Stimulated activated CD8-positive, alpha-beta memory T cell treated with anti-CD3 and anti-CD28 coated beads, Interleukin-12 subunit alpha, Interleukin-12 subunit beta, amount 100 ng/mL, for 24 hours (primary cell): ENCODE measurements around the gene C15orf40.
"Not testable (repeated sequence)": the region's sequence is repeated elsewhere in the genome, so short reads cannot be mapped to it uniquely, and the experiment has no call there.

ENCODE experiments used
- DNase-seq: peaks from one replicate; pipeline ENCODE4 v3.0.0-alpha.2; 2020; ENCODE audit errors: extremely low read depth

The C15orf40 gene

DNA sequence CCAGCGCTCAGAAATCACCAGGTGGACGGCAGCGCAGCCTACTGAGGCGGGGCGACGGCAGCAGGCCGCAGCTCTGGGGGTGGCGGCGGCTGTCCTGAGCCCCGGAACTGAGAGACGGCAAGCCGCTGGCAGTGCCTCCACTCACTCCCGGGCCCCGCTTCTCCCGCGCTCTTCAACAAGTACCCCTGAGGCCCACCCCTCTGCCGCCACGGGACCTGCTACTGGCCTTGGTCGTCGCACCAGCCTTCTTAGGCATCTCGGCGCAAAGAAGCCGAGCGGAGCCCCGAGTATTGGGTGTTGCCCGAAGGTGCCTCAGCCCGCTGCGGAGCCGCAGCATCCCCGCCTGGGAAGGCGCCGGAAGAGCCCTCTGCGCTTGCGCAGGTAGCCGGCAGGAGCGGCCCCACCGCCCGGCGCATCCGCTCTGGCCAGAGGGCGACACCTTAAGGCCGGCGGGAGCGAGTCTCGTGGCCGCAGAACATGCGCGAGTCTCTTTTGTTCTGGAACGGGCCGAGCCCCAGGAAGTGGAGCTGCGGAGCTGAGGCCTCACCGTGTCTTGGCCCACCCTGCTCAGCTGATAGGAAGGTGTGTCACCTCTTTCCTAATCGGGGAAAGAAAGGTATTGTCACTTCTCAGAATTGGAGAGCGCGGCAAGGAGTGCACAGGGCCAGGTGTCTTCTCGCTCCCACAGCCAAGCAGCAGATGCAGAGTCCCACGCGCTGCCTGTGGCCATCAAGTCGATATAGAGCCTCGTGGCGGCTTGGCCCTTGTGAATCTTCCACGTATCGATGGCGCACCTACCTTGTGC, at the start of gene C15orf40:
C15orf40 (minus strand) TSS at position 369 of the 805 bp plus-strand sequence; CDS start at position 337, 32 bp downstream.
- DNase-seq = peak; percentile 73

DNA sequence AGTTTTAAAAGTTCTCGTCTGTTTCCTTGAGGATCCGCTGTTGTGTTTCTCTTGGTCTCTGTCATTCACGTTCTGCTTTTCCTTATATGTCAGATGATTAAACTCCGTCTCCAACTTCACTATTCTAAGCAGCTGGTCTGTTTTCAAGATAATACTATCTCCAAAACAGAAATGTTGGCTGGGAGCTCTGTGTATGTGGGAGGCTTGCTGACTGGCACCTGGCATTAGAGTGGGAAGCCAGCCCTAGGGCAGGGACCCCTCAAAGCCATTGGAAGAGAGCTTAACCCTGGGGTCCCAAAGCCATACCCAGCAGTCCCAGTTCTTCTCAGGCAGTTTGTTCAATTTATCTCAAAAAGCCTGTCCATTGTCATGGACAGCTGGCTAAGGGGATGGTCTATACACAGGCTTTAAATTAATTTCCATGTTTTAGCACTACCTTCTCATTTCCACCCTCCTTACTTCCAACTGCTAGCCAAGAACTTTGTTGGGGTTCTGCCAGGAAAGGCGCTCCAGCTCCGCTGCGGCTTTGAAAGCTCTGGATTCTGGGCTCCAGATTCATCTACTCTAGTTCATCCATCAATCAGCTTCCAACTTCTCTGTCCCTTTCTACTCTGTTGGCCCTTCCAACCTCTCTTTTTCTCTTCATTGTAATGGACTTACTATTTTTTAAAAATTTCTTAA, 46.4 kb upstream of the C15orf40 start:
- no peak for DNase-seq

DNA sequence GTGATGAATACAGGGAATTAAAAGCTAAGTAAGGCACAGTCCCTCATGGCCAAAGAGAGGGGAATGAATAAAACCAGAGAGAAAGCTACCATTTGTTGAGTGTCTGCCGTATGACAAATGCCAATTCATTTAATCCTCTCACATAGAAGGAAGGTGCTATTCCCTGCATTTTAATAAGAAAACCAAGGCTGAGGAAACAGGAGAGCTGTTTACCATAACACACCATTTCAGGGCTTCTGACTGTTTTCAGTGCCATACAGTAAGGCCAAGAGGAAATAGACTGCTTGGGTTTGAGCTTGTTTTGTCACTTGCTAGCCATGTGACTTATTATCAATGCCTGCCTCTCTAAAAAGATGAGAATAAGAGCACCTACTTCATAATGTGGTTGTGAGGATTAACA, 45.6 kb upstream of the C15orf40 start:
- DNase-seq = no peak

DNA sequence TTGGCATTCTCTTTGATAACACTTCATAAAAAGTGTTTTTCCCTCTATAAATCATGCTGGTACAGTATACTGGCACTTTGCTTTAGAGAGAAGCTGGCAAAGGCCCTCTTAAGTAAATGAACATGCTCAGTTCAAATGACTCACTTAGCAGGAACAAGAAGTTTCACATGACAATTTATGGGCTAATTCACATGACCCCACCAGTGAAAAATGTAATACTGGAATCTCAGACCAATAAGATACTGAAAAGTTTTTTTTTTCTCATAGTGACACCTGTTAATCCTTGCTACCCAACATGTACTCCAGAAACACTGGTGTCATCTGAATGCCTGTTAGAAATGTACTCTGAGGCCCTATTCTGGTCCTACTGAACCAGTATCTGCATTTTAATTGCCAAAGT, 41.7 kb upstream of the C15orf40 start:
- DNase-seq = no peak

DNA sequence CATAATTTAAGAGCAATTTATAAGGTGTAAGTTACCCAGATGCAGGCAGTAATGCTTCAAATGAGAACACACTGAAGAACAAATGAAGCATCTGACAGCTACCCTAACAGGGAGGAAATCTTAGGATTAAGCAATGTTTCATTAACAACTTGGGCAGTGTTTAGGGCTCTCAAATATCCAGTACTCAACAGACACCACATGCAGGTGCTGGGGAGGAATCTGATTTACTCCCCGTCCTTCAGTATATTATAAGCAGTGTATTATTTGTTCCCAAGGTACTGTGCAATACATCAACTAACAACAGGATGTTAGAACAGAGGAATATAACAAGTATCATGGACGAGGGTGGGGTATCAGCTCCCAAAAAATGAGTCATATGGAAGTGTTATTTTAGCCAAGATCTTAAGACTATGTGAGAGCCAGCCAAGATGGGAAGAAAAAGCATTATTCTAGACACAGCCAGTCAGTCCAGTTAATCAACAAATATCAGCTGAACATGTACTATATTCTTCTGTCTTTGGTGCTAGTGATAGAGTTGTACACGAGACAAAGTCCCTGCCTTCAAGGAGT, 35.2 kb upstream of the C15orf40 start:
- DNase-seq = no peak

DNA sequence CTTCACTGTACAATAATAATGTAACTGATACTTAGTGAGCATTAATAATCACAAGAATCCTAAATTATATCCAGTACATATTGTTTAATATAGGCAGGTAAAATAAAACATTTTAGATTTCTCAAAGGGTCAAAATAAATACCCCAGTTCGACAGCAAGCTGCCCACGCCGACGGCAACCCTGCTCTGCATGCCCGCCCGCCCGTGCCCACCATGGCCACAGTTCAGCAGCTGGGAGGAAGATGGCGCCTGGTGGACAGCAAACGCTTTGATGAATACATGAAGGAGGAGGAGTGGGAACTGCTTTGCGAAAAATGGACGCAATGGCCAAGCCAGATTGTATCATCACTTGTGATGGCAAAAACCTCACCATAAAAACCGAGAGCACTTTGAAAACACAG, 32.7 kb upstream of the C15orf40 start:
- DNase-seq = no peak

DNA sequence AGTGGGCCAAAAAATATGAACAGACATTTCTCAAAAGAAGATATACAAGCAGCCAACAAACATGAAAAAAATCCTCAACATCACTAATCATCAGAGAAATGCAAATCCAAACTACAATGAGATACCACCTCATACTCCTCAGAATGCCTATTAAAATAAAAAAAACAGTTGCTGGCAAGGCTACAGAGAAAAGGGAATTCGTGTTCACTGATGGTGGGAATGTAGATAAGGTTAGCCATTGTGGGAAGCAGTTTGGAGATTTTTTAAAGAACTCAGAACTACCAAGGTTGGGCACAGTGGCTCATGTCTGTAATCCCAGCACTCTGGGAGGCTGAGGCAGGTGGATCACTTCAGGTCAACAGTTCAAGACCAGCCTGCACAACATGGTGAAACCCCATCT, 27.8 kb upstream of the C15orf40 start:
- DNase-seq = no peak

DNA sequence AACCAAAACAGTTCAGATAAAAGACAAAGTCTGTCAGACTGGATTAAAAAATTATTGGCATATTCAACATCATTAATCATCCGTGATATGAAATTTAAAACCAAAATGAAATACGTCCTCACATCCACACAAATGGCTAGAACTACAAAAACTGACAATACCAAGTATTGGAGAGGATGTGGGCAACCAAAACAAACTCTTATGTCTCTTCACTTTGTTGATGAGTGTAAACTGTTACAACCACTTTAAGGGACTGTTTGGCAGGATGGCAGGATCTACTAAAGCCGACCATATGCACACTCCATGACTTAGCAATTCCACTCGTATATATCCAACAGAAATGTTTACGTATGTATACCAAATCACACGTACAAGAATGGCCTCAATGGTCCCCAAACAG, 24.8 kb upstream of the C15orf40 start:
- DNase-seq = no peak

DNA sequence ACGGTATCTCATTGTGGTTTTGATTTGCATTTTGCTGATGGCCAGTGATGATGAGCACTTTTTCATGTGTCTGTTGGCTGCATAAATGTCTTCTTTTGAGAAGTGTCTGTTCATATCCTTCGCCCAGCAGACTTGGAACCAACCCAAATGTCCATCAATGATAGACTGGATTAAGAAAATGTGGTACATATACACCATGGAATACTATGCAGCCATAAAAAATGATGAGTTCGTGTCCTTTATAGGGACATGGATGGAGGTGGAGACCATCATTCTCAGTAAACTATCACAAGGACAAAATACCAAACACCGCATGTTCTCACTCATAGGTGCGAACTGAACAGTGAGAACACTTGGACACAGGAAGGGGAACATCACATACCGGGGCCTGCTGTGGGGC, 19.8 kb upstream of the C15orf40 start:
- DNase-seq = not testable (repeated sequence)

DNA sequence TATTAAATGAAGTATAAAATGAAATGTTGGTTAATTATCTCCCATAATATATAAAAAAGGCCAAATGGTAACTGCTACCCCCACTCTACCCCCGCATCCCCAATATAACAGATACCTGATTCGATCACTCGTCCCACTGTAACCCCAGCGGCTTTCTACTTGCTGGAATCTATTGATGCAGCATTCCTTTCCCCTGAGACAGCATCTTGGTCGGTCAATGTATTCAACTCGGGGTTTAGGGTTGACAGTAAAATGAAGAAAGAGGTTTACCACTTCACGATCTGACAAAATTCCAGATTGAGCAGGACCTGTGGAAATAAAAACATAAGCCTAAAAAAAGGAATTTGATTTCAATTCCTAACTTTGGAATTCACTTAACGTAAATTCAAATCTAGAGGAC, 18.6 kb upstream of the C15orf40 start:
- DNase-seq = no peak

DNA sequence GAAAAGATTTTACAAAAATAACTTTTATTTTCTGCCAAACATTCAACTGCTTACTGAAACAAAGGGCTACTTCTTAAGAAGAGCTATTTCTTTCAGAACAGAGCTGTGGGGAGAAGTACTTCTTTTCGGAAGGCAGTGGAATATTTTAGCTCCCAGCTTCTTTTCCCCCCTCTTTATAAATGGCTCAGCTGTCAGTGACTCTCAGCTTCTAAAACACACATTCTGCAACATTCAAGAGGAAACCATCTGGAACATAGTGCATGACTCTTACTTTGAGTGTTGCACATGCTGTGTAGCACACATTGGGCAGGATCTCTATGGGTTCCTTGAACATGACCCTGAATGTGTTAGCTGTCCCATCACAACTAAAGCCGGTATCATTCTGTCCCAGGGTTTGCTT, 7.0 kb upstream of the C15orf40 start:
- DNase-seq = no peak

DNA sequence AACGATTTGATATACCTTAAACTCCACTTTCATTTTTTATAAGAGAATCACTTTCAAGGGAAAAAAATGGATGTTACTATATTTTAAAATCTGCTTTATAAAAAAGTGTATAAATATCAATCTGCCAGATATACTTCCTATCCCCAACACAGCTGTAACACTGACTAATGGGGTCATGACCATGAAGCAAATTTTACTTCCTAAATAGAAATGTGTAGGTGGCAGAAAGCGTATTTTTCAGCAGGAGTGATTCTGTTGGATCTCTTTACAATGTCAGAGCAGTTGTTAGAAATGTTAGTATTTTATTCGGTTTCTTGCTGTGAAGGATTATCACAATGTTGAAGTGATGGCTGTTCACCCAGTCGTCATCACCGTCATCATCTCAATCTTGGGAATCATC, 5.5 kb upstream of the C15orf40 start:
- no peak for DNase-seq

DNA sequence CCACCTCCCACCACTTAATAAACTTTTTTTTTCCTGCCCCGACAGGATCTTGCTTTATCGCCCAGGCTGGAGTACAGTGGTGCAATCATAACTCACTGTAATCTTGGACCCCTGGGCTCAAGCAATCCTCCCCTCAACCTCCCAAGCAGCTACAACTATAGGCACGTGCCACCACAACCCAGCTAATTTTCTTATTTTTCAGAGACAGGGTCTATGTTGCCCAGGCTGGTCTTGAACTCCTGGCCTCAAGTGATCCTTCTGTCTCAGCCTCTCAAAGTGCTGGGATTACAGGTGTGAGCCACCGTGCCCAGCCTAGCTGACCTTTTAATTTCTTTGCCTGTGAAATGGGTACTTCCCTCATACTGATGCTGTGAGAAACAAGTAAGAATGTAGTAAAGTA, 3.9 kb upstream of the C15orf40 start:
- no peak for DNase-seq

DNA sequence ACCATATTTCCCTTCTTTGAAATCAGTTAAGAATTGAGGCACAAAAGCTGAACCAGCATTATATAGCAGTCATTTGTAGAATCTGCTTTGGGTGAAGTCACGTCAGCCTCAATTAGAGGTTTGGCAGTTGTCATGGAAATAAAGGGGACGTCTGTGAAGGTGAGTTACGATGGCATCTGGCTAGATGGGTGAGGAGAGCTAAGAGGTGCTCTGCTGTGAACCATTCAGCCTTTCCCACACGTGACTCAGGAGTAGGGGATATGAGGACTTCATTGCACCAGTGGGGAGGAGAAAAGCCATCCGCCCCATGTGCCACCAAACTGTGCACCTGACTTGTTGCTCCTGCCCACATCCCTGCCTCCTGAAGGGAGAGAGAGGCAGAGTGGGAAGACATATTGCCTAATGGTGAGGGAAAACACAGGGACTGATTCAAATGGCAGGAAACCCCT, 2.8 kb upstream of the C15orf40 start:
- DNase-seq = no peak

DNA sequence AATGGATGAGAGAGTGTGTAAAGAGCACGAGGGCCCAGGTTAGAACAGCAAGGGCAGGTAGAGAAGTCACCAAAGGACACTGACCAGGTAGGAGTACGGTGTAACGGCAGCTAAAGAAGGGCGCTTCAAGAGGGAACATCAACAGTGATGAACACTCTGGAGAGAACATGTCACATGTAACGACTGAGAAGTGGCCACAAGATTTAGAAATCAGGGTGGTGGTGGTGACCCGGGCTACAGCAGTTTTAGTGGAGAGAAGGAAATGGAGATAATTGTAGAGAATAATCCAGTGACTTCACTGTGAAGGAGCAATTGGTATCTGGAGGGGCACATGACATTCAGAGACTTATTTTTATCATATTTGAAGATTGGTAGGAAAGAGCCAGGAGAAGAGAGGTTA, 1.2 kb upstream of the C15orf40 start:
- no peak for DNase-seq

DNA sequence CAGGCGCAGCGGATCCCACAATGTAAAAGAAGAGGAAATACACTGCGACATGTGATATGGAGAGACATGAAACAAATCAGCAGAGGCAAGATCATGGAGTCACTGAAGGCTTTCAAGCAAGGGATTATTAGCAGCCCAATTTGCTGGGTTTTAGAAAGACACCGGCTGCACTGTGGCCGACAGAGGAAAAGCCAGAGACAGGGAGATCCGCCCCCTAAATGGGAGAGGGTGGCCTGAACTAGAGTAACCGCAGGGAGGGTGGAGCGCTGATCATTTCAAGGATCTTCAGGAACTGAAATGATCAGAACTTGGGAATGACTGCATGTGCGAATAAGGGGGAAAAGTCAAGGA, 612 bp upstream of the C15orf40 start:
- DNase-seq = no peak

DNA sequence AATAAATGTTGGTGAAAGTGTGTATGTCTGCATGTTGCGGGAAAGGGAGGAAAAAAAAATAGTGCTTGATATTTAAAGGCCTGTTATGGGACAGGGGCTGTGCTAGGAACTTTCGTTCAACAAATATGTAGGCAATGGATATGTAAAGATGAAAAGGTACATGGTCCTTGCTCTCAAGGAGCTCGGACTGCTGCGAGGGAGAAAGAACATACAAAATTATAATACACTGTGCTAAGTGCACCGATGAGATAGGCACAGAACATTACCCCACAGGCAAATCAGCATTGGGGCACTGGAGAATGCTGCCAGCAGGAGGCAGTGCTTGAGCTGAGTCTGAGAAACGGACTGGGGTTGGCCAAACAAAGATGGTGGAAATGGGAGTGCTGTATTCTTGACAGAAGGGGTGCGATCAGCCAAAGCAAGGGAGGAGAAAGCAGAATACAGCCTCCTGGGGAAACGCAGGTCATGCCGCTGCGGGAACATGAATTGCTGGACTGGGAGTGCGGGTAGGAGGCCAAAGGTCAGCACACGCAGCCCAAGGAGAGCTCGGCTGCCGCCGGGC, 649 bp downstream of the C15orf40 start:
- DNase-seq = peak; percentile 39

DNA sequence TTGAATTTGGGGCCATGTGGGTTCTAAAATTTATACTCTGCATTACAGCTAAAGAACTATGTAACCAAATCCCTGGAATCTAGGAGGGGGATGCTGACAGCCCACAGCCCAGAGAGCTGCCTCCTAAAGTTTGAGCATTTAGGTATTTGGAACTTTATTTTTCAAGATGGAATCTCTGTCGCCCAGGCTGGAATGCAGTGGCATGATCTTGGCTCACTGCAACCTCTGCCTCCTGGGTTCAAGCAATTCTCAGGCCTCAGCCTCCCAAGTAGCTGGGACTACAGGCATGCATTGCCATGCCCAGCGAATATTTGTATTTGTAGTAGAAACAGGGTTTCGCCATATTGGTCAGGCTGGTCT, 10.8 kb downstream of the C15orf40 start:
- not testable (repeated sequence) for DNase-seq

DNA sequence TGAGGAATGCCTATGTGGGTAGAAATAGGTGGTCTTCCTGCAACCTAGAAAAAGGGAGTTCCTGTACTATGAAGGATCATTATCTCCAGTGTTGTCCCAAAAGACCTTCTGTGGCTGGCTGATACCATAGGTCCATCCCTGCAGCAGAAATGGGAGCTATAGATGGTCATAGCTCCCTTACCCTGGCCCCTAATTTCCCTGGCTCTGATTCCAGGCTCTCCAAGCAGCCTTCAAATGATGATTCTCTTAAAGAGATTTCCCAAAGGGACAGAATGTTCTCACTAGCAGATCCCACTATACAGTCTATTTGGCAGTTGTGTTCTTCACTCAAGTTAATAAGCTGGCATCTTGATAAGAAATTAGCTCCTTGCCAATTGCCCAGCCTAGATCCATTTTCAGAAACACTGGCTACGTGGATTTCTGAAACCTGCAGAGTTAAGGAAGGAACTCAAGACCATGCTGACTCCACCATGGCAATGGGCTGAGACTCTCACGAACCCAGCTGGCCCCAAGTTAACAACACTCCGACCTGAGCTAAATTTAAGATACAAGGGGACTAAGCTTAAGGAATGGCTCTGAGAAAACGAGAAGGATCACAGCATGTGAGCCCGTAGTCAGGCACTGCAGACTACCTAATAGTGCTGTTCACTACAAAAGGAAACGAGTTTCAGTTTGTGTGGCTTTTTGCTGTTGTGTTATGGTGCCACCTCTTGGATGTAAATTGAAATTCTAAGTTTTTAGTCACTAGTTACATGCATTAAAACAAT, 11.4 kb downstream of the C15orf40 start:
- DNase-seq = no peak

DNA sequence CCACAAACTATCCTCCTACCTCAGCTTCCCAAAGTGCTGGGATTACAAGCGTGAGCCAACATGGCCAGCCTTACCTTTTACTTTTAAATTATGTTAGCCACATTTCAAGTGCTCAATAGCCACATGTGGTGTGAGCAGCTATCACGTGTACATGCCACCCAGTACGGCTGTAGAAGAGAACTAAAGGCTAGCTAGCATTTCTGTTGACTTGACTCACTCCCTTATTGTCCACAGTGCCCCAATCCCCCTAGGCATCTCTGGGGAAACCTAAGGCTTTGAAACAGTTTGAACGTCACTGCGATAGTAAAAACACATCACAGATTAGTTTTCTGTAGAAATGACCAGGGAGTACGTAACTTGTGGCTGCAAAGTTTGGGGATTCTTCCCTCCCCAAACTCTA, 12.0 kb downstream of the C15orf40 start:
- no peak for DNase-seq

DNA sequence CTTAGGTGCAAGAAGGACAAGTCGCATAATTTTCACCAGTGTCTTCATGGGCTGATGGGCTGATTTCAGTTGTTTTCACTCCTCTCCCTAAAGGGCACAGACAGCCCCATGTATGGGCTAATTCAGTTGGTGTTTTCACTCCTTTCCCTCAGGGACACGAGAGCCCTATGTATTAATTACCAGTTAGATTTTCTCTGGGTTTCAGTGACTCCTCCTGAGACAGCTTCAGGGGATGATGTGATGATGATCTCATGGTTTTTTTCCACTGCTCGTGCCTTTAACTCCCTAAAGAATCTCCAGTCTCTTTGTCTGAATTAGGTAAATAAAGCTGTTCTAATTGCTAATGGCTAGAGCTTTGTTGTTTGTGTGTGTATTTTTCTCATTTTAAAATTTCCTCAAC, 15.5 kb downstream of the C15orf40 start:
- DNase-seq = no peak

DNA sequence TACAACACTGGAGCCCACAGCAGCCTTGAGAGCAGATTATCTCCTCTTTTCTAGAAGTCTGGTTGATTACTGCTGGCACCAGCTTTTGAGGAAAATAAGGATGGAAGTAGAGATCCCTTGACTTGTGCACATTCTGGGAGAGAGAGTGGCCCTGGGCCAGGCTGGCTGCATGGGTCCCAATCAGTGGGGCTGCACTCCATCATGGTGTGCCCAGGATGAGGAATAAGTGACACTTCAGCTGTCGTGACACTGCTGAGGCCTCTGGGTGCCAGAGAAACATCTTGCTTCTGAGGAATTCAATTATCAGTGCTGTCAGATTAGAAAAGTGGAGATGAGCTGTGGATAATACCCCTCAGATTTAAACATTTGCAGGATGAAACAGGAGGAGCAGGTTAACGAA, 16.4 kb downstream of the C15orf40 start:
- DNase-seq = no peak
